ENCODE measurements around the gene KRTAP10-7.

GRCh38 chr21:44611551-44611950 lies 11.2 kb downstream of the KRTAP10-7 start:
- TF ChIP-seq, protein P1, sequence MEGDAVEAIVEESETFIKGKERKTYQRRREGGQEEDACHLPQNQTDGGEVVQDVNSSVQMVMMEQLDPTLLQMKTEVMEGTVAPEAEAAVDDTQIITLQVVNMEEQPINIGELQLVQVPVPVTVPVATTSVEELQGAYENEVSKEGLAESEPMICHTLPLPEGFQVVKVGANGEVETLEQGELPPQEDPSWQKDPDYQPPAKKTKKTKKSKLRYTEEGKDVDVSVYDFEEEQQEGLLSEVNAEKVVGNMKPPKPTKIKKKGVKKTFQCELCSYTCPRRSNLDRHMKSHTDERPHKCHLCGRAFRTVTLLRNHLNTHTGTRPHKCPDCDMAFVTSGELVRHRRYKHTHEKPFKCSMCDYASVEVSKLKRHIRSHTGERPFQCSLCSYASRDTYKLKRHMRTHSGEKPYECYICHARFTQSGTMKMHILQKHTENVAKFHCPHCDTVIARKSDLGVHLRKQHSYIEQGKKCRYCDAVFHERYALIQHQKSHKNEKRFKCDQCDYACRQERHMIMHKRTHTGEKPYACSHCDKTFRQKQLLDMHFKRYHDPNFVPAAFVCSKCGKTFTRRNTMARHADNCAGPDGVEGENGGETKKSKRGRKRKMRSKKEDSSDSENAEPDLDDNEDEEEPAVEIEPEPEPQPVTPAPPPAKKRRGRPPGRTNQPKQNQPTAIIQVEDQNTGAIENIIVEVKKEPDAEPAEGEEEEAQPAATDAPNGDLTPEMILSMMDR (IDR thresholded peaks at IDR 0.05) = no peak
- TF ChIP-seq POLR2A (IDR thresholded peaks at IDR 0.05) = no peak
